ENCODE data around the gene NEB.

DNA sequence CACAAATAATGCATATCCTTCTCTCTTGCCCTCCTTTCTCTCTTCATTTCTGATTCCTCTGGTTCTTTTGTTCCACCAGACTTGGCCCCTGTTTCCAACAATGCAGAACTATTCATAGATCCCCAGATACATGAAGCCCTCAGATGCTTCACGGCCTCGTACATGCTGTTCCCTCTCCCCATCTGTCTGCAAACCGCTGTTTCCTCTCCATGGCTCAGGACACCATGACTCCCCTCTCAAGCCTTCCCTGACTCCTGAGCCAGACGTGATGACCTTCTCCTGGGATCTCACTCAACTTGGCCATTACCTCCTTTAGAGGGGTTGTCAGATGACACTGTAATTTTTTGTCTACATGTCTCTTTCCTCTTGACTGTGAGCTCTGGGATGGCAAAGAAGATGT lies 15.5 kb downstream of the NEB start:
- TF ChIP-seq, protein P1, sequence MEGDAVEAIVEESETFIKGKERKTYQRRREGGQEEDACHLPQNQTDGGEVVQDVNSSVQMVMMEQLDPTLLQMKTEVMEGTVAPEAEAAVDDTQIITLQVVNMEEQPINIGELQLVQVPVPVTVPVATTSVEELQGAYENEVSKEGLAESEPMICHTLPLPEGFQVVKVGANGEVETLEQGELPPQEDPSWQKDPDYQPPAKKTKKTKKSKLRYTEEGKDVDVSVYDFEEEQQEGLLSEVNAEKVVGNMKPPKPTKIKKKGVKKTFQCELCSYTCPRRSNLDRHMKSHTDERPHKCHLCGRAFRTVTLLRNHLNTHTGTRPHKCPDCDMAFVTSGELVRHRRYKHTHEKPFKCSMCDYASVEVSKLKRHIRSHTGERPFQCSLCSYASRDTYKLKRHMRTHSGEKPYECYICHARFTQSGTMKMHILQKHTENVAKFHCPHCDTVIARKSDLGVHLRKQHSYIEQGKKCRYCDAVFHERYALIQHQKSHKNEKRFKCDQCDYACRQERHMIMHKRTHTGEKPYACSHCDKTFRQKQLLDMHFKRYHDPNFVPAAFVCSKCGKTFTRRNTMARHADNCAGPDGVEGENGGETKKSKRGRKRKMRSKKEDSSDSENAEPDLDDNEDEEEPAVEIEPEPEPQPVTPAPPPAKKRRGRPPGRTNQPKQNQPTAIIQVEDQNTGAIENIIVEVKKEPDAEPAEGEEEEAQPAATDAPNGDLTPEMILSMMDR (IDR thresholded peaks at IDR 0.05) = no peak
- no peak for TF ChIP-seq EZH2 (IDR thresholded peaks at IDR 0.05; ENCODE audit: borderline replicate concordance, insufficient read depth, low read depth, low read length, poor library complexity, severe bottlenecking)
